Measurements from ENCODE around the gene FAM185A. TPM values are rescaled to one million over a fixed set of nuclear protein-coding genes. Genes with fewer than 3 reads are reported as not detected.

Gene FAM185A
- total RNA-seq, 1 donor from 2014 or later = 7.7 TPM

GRCh38 chr7:102813191-102814024 lies 64.6 kb downstream of the FAM185A start:
- TF ChIP-seq CTCF (conservative IDR thresholded peaks at IDR 0.05) = no peak
- H3K27me3 Mint-ChIP-seq (ENCODE audit: low read depth) = no peaks in the 10 kb centered on the region
- H3K9me3 Mint-ChIP-seq = no peaks in the 10 kb centered on the region
- H3K4me3 Mint-ChIP-seq = no peak overlapping the region
- no peak for DNase-seq (ENCODE audit: low read depth, low spot score)
- H3K27ac Mint-ChIP-seq (ENCODE audit: unreplicated experiment) = no peak overlapping the region
- H3K36me3 Mint-ChIP-seq (ENCODE audit: low read depth) = peaks cover 10% of the 10 kb centered on the region
- H3K4me1 Mint-ChIP-seq = no peaks in the 10 kb centered on the region

GRCh38 chr7:102814025-102814471 lies 65.2 kb downstream of the FAM185A start:
- peaks cover 4% of the 10 kb centered on the region for H3K4me1 Mint-ChIP-seq
- peaks cover 5% of the 10 kb centered on the region for H3K36me3 Mint-ChIP-seq (ENCODE audit: low read depth)
- no peak overlapping the region for H3K4me3 Mint-ChIP-seq
- H3K27me3 Mint-ChIP-seq (ENCODE audit: low read depth) = no peaks in the 10 kb centered on the region
- H3K9me3 Mint-ChIP-seq = no peaks in the 10 kb centered on the region
- no peak for TF ChIP-seq CTCF (conservative IDR thresholded peaks at IDR 0.05)
- DNase-seq (ENCODE audit: low read depth, low spot score) = no peak
- no peak overlapping the region for H3K27ac Mint-ChIP-seq (ENCODE audit: unreplicated experiment)

GRCh38 chr7:102817616-102818573 lies 69.1 kb downstream of the FAM185A start:
- Mint-ChIP-seq H3K4me3 (no peak overlapping the region), H3K9me3 (no peaks in the 10 kb centered on the region), H3K27me3 (ENCODE audit: low read depth) (no peaks in the 10 kb centered on the region), H3K36me3 (ENCODE audit: low read depth) (peaks cover 2% of the 10 kb centered on the region), H3K27ac (ENCODE audit: unreplicated experiment) (no peak overlapping the region), H3K4me1 (peaks cover 8% of the 10 kb centered on the region)
- no peak for DNase-seq (ENCODE audit: low read depth, low spot score)
- no peak for TF ChIP-seq CTCF (conservative IDR thresholded peaks at IDR 0.05)

- Mint-ChIP-seq H3K27ac (ENCODE audit: unreplicated experiment) (no peak overlapping the region), H3K4me1 (peaks cover 8% of the 10 kb centered on the region), H3K36me3 (ENCODE audit: low read depth) (peaks cover 2% of the 10 kb centered on the region), H3K9me3 (no peaks in the 10 kb centered on the region), H3K4me3 (no peak overlapping the region), H3K27me3 (ENCODE audit: low read depth) (no peaks in the 10 kb centered on the region)
- DNase-seq (ENCODE audit: low read depth, low spot score) = no peak
- no peak for TF ChIP-seq CTCF (conservative IDR thresholded peaks at IDR 0.05)
Observed at GRCh38 chr7:102819151-102819550, 70.4 kb downstream of the FAM185A start.

- Mint-ChIP-seq H3K4me1 (peaks cover 8% of the 10 kb centered on the region), H3K36me3 (ENCODE audit: low read depth) (peaks cover 4% of the 10 kb centered on the region), H3K4me3 (no peak overlapping the region), H3K27me3 (ENCODE audit: low read depth) (no peaks in the 10 kb centered on the region), H3K9me3 (no peaks in the 10 kb centered on the region), H3K27ac (ENCODE audit: unreplicated experiment) (no peak overlapping the region)
- DNase-seq (ENCODE audit: low read depth, low spot score) = no peak
- TF ChIP-seq CTCF (conservative IDR thresholded peaks at IDR 0.05) = no peak
Observed at GRCh38 chr7:102821994-102822747, 73.4 kb downstream of the FAM185A start.
